ENCODE results near the gene ALG14. TPM values are rescaled to one million over a fixed set of nuclear protein-coding genes. Genes with fewer than 3 reads are reported as not detected.
"Not testable (repeated sequence)": the region's sequence is repeated elsewhere in the genome, so short reads cannot be mapped to it uniquely, and the experiment has no call there.

ALG14 gene
- total RNA-seq, 6 experiments from 2014 or later = 8.8 to 14.0 (median 11.9) TPM

GRCh38 chr1:95094923-95095322 lies 22.2 kb upstream of the ALG14 start:
- Mint-ChIP-seq H3K36me3 (ENCODE audit: low read depth) (no peaks in the 10 kb centered on the region), H3K9me3 (no peaks in the 10 kb centered on the region), H3K27ac (no peak overlapping the region), H3K4me3 (no peak overlapping the region), H3K27me3 (ENCODE audit: insufficient read depth) (no peaks in the 10 kb centered on the region; the same call in none of the 2 replicates), H3K4me1 (ENCODE audit: low read depth) (no peaks in the 10 kb centered on the region)
- TF ChIP-seq, protein P1, sequence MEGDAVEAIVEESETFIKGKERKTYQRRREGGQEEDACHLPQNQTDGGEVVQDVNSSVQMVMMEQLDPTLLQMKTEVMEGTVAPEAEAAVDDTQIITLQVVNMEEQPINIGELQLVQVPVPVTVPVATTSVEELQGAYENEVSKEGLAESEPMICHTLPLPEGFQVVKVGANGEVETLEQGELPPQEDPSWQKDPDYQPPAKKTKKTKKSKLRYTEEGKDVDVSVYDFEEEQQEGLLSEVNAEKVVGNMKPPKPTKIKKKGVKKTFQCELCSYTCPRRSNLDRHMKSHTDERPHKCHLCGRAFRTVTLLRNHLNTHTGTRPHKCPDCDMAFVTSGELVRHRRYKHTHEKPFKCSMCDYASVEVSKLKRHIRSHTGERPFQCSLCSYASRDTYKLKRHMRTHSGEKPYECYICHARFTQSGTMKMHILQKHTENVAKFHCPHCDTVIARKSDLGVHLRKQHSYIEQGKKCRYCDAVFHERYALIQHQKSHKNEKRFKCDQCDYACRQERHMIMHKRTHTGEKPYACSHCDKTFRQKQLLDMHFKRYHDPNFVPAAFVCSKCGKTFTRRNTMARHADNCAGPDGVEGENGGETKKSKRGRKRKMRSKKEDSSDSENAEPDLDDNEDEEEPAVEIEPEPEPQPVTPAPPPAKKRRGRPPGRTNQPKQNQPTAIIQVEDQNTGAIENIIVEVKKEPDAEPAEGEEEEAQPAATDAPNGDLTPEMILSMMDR (IDR thresholded peaks at IDR 0.05) = no peak
- no peak for DNase-seq

GRCh38 chr1:95093296-95093695 lies 20.5 kb upstream of the ALG14 start:
- no peaks in the 10 kb centered on the region for H3K9me3 Mint-ChIP-seq
- no peak overlapping the region for H3K4me3 Mint-ChIP-seq
- no peak overlapping the region for H3K27ac Mint-ChIP-seq
- H3K36me3 Mint-ChIP-seq (ENCODE audit: low read depth) = no peaks in the 10 kb centered on the region
- TF ChIP-seq, protein P1 (IDR thresholded peaks at IDR 0.05) = no peak
- no peak for DNase-seq
- no peaks in the 10 kb centered on the region; the same call in none of the 2 replicates for H3K27me3 Mint-ChIP-seq (ENCODE audit: insufficient read depth)
- peaks cover 4% of the 10 kb centered on the region for H3K4me1 Mint-ChIP-seq (ENCODE audit: low read depth)

DNA sequence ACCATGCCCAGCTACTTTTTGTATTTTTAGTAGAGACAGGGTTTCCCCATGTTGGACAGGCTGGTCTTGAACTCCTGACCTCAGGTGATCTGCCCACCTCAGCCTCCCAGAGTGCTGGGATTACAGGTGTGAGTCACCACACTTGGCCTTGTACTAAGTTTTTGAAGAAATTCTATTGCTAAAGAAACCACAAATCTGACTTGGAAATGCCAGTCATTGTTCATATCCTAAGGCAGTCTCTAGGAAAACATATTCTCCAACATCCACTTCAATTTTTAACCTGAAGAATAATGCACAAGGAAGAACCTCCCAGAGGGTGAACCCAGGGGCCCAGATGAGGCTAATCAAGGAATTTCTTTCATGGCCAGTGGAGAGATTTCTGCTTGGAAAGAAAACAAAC lies 20.1 kb upstream of the ALG14 start:
- not testable (repeated sequence) for H3K27ac Mint-ChIP-seq; H3K4me1 Mint-ChIP-seq (ENCODE audit: low read depth); H3K9me3 Mint-ChIP-seq; H3K36me3 Mint-ChIP-seq (ENCODE audit: low read depth); H3K27me3 Mint-ChIP-seq (ENCODE audit: insufficient read depth); DNase-seq; H3K4me3 Mint-ChIP-seq

DNA sequence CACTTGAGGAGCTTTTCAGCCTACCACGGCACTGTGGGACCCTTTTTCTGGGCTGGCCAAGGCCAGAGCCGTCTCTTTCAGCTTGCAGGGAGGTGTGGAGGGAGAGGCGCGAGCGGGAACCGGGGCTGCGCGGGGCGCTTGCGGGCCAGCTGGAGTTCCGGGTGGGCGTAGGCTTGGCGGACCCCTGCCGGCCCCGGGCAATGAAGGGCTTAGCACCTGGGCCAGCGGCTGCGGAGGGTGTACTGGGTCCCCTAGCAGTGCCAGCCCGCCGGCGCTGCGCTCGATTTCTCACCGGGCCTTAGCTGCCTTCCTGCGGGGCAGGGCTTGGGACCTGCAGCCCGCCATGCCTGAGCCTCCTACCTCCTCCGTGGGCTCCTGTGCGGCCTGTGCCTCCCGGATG lies 18.5 kb upstream of the ALG14 start:
- H3K4me1 Mint-ChIP-seq (ENCODE audit: low read depth) = peaks cover 20% of the 10 kb centered on the region
- not testable (repeated sequence) for H3K4me3 Mint-ChIP-seq

DNA sequence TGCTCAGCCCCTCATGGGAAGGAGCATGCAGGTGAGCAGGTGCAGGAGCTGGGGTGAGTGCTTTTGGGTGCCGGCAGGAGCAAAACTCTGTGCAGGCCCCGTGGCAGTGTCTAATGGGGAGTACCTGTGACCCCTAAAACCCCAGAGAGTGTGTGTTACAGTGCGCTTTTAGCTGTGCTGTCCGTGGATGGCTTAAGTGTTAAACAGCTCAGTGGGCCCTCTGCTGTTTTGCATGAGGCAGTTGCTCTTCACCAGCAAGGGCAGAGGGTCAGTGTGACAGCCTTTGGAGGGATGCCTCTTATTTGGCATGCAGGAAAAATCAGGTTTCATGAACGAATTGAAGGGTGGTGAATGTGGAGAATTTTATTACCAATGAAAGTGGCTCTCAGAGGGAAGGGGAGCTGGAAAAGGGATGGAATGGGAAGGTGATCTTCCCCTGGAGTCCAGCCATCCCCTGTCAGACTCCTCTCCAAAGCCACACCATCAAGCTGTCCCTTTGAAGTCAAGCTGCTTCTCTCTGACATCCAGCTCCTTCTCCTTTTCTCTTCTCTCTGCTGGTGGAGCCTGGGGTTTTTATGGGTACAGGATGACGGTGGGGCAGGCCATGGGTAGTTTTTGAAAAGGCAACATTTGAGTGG lies 17.0 kb upstream of the ALG14 start:
- Mint-ChIP-seq H3K4me1 (ENCODE audit: low read depth) (peaks cover 28% of the 10 kb centered on the region), H3K9me3 (no peaks in the 10 kb centered on the region), H3K27me3 (ENCODE audit: insufficient read depth) (peaks cover 2% of the 10 kb centered on the region), H3K27ac (no peak overlapping the region), H3K36me3 (ENCODE audit: low read depth) (no peaks in the 10 kb centered on the region), H3K4me3 (no peak overlapping the region)
- no peak for DNase-seq
- TF ChIP-seq, protein P1 (IDR thresholded peaks at IDR 0.05) = no peak

More for the DNA sequence above, 18.5 kb upstream of the ALG14 start:
- not testable (repeated sequence) for H3K36me3 Mint-ChIP-seq (ENCODE audit: low read depth); H3K27me3 Mint-ChIP-seq (ENCODE audit: insufficient read depth); H3K27ac Mint-ChIP-seq; DNase-seq; H3K9me3 Mint-ChIP-seq

- peaks cover 2% of the 10 kb centered on the region for H3K27me3 Mint-ChIP-seq (ENCODE audit: insufficient read depth)
- DNase-seq = no peak
- H3K36me3 Mint-ChIP-seq (ENCODE audit: low read depth) = no peaks in the 10 kb centered on the region
- no peak overlapping the region; the same call in 1 of the 2 replicates for H3K4me3 Mint-ChIP-seq
- no peaks in the 10 kb centered on the region for H3K9me3 Mint-ChIP-seq
- H3K4me1 Mint-ChIP-seq (ENCODE audit: low read depth) = peaks cover 38% of the 10 kb centered on the region
- H3K27ac Mint-ChIP-seq = peak overlapping the region; percentile 57
- TF ChIP-seq, protein P1 (IDR thresholded peaks at IDR 0.05) = no peak
These were observed 15.6 kb upstream of the ALG14 start for GRCh38 chr1:95088303-95088702.

Measured in HFFc6 (cell line).